ENCODE measurements around the gene VAMP5.
A peak's percentile ranks its signal among the peaks of the same experiment; 100 is the strongest.
"Not testable (repeated sequence)": the region's sequence is repeated elsewhere in the genome, so short reads cannot be mapped to it uniquely, and the experiment has no call there.

VAMP5 gene

GRCh38 chr2:85602476-85603234 lies 18.4 kb downstream of the VAMP5 start, which contains the start of gene TMEM150A:
Gene TMEM150A, minus strand, starts transcription at chr2:85602698. Its CDS starts 750 bp downstream, at chr2:85601948.
- peak; percentile 77 for DNase-seq

DNA sequence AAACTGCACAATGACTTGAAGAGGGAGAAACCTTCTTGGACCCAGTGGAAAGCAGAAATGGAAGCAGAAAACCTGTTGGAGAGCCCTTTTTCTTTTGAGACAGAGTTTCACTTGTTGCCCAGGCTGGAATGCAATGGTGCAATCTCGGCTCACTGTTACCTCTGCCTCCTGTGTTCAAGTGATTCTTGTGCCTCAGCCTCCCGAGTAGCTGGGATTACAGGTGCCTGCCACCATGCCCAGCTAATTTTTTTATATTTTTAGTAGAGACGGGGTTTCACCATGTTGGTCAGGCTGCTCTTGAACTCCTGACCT lies 19.9 kb downstream of the VAMP5 start:
- DNase-seq = not testable (repeated sequence)

DNA sequence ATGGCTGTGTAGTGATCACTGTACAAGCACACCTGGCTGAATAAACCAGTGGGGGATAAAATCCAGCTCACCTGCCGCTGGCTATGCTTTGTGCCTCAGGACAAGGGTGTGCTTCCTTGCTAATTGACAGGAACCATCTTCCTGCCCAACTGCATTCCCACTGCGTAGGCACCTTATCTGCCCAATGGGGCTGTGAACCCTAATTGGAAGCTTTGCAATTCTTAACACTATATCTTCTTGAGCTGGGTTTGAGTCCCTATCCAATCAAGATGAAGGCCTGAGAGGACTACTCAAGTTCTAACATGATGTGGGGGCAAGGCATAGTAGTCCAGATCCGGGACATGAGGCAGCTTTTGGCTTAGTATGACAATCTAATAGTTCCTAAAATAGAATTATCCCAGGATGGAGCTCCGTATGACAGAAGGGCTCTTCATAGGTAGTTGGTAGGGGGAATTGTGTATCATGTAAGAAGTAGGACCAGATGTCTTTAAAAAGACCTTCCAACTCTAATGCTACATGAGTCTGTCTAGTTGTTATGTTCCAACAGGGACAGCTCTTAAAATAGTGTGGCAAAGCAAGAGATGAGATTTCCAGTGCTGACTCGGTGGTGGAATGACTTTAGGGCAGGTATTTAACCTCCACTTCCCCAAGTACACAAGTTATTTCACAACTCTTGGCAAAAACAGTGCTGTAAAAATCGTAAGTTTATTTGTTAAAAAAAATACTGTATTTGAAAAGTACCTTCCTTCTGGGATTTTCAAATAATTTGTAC lies 20.5 kb downstream of the VAMP5 start:
- DNase-seq = no peak

- DNase-seq = no peak
Observed at GRCh38 chr2:85605406-85606115, 21.3 kb downstream of the VAMP5 start.

- DNase-seq = no peak
Observed at GRCh38 chr2:85606116-85606455, 21.9 kb downstream of the VAMP5 start.

GRCh38 chr2:85607268-85608215 lies 23.3 kb downstream of the VAMP5 start:
- no peak for DNase-seq

DNA sequence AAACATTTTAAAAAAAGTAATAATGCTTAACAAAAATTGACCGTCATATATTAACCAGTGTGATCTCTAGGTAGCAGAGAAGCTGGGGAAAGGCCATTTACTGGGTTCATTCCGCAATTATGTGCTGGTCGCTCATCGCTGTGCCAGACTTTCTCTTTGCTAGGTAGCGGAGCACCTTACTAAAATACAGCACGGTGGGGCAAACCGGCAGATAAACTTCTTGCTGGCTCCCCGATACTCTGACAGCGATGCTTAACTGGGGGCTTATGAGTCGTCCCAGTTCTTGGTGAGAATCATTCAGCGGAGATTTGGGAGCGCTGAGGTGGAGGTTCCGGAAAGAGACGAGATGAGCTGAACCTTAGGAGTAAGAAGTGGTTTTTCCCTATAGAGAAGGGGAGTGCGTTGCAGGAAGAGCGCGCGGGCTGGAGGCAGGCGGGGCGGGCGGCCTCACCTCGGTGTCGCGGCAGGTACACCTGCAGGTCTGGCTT lies 27.0 kb downstream of the VAMP5 start:
- DNase-seq = no peak

DNA sequence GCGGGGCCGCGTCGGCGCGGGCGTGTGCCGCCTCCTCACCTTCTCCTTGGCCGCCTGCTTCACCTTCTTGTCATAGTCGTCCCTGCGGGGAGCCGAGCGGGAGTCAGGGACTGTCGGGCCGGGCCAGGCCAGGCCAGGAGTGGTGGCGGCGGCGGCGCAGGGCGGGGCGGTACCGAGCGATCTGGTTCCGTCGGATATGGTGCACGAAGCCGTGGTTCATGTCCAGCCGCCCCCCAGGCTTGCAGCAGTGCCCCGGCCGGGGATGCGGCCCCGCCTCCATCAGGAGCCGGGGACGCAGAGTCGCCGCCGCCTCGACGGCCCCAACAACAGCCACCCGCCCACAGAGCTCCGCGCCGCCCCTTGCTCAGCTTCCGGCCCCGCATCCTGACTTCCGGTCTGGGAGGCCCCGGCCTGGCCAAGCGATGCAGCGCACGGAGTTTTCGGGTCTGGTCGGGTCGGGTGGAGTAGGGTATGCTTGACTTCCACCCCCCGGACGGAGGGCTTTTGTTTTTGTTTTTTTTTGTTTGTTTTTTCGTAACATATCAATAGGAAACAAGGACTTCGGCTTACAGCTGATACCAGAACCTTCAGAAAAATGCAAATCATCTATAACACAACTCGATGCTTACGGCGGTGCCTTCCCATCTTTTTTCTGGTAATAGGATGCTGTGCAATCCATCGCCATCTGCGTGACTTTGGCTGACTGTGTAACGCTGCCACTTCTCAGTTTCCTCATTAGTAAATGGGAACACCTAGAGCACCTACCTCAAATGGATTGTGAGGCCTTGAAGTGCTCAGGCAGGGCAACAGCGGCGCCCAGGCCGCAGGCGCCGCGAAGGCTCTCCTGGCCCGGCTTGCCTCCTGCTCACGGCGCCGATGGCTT lies 27.7 kb downstream of the VAMP5 start, which contains the start of gene C2orf68:
TSS of gene C2orf68 (minus strand) at position 362 of the 883 bp plus-strand sequence. CDS start at position 280, 82 bp downstream.
- DNase-seq = peak; percentile 59

DNA sequence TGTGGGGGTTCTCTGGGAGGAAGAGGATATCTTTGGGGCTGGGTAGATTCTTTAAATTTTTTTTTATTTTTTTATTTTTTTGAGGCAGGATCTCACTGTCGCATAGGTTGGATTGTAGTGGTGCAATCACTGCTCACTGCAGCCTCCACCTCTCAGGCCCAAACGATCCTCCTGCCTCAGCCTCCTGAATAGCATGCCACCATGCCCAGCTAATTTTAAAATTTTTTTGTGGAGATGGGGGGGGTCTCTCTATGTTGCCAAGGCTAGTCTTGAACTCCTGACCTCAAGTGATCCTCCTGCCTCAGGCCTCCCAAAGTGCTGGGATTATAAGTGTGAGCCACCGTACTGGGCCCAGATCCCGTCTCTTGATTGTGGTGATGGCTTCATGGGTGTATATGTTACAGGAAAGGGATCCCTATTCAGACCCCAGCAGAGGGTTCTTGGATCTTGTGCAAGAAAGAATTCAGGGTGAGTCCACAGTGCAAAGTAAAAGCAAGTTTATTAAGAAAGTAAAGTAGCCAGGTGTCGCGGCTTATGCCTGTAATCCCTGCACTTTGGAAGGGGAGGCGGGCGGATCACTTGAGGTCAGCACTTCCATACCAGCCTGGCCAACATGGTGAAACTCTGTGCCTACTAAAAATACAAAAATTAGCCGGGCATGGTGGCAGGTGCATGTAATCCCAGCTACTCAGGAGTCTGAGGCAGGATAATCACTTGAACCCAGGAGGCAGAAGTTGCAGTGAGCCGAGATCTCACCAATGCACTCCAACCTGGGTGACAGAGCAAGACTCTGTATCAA lies 29.7 kb downstream of the VAMP5 start:
- DNase-seq = no peak

- DNase-seq = not testable (repeated sequence)
Observed at GRCh38 chr2:85614757-85615156, 30.5 kb downstream of the VAMP5 start.

DNA sequence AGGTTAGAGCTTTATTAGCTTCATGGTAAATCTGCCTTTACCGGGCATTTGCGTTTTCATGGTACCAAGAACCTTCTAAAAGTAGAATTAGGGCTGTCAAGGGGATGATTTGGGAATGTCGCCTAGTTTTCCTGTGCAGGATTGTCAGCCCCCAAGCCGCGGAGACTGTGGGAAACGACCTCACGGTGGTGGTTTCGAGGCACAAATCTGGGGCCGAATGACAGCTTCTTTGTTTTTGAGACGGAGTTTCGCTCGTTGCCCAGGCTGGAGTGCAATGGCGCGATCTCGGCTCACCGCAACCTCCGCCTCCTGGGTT lies 31.1 kb downstream of the VAMP5 start:
- DNase-seq = no peak

GRCh38 chr2:85617723-85618122 lies 33.5 kb downstream of the VAMP5 start:
- DNase-seq = not testable (repeated sequence)

DNA sequence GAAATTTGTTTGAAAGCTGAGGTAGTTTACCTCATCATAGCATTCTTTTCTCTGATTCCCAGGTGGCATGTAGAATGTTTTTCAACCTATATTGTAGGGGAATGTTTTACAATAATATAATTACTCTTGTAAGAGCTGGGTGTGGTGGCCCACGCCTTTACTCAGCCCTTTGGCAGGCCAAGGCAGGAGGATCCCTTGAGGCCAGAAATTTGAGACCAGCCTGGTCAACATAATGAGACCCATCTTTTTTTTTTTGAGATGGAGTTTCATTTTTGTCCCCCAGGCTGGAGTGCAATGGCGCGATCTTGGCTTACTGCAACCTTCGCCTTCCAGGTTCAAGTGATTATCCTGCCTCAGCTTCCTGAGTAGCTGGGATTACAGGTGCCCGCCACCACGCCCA lies 35.4 kb downstream of the VAMP5 start:
- no peak for DNase-seq

- no peak for DNase-seq
Observed at GRCh38 chr2:85621338-85621737, 37.1 kb downstream of the VAMP5 start.

DNA sequence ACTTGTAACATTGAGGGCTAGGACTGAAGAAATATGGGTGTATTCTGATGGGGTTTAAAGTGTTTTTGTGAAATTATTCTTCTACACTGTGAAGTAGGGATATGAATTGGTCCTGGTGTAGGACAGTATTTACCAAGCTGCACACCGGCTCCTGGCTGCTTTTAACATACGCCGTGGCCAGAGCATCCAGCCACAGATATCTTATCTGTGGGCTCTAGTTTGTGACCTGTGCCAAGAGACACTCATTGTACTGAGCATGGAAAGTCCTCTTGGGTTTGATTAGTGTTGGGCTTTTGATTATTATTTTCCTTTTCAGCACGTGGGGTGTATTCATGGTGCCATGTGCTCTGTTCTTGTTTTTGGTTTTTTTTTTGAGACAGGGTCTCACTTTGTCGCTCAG lies 39.8 kb downstream of the VAMP5 start:
- no peak for DNase-seq

- no peak for DNase-seq
Observed at GRCh38 chr2:85628658-85629057, 44.4 kb downstream of the VAMP5 start.

DNA sequence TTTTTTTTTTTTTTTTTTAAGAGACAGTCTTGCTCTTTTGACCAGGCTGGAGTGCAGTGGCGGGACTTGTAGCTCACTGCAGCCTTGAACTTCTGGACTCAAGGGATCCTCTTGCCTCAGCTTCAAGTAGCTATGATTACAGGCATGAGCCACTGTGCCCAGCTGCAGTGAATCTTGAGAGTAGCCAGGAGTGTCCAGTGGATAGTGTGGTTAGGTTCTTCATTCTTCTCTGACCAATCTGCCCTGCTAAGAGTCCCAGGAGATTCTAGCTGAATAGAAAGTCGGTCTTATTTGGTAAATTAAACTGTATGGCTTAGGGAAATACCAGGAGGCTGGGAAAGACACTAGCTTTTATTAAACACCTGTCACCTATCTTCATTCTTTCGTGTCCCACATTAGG lies 47.1 kb downstream of the VAMP5 start:
- no peak for DNase-seq

- no peak for DNase-seq
Observed at GRCh38 chr2:85635011-85635410, 50.8 kb downstream of the VAMP5 start.

GRCh38 chr2:85635636-85636035 lies 51.4 kb downstream of the VAMP5 start:
- no peak for DNase-seq

DNA sequence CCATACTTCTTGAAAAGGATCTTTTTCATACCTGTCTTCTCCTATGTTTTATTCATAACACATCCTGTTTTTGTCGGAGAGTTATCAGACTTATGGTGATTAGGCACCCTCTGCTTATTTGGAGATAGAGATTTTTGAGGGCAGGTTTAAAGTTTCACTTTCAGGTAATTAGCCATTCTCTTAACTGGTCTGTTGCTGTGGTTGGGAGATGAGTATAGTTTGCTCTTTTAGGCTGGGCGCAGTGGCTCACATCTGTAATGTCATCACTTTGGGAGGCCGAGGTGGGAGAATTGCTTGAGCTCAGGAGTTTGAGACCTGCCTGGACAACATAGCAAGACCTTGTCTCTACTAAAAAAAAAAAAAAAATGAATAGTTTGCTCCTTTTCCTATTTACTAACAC lies 58.5 kb downstream of the VAMP5 start:
- no peak for DNase-seq

Measured in GOT3 (cell line).